HepG2 (cell line): Measurements from ENCODE around the gene SEC14L5. TPM values are rescaled to one million over a fixed set of nuclear protein-coding genes. Genes with fewer than 3 reads are reported as not detected.
A peak's percentile ranks its signal among the peaks of the same experiment; 100 is the strongest.

Source experiments
- FOXO4 ChIP-seq: sonication (generic); formaldehyde crosslinking; conservative IDR thresholded peaks from 2 replicates; pipeline ENCODE4 v1.8.1; 2023; ENCODE audit warnings: missing genetic modification reagents
- ISL2 ChIP-seq: sonication (generic); formaldehyde crosslinking; IDR thresholded peaks from 2 replicates; pipeline ENCODE4 v1.5.0; 2020; ENCODE audit warnings: missing genetic modification reagents
- JARID2 ChIP-seq: sonication (generic); formaldehyde crosslinking; IDR thresholded peaks from 2 replicates; pipeline ENCODE4 v1.8.1; 2023; ENCODE audit warnings: missing genetic modification reagents, inconsistent platforms; ENCODE audit not compliant: insufficient replicate concordance
- KLF9 ChIP-seq: IDR thresholded peaks from 2 replicates; pipeline ENCODE4 v1.6.1; 2016; ENCODE audit warnings: low read depth
- MAFK ChIP-seq, 2 experiments: IDR thresholded peaks in 1 of 2; conservative IDR thresholded peaks in 1 of 2; 2 replicates each; pipeline ENCODE4 v1.6.1; 2011; ENCODE audit warnings: improper control_type of control experiment in 2 of 2, low read length in 2 of 2
- PBX3 ChIP-seq: sonication (generic); formaldehyde crosslinking; IDR thresholded peaks from 2 replicates; pipeline ENCODE4 v1.8.1; 2023; ENCODE audit warnings: missing genetic modification reagents, inconsistent platforms, borderline replicate concordance
- REPIN1 ChIP-seq: sonication (generic); formaldehyde crosslinking; IDR thresholded peaks from 2 replicates; pipeline ENCODE4 v1.8.0; 2022; ENCODE audit warnings: missing genetic modification reagents, low read depth, mild to moderate bottlenecking, borderline replicate concordance
- SNAPC2 ChIP-seq: sonication (generic); formaldehyde crosslinking; IDR thresholded peaks from 2 replicates; pipeline ENCODE4 v1.8.1; 2022; ENCODE audit warnings: mild to moderate bottlenecking, missing genetic modification reagents
- ZBTB14 ChIP-seq: sonication (generic); formaldehyde crosslinking; IDR thresholded peaks from 2 replicates; pipeline ENCODE4 v1.4.0; 2020; ENCODE audit warnings: missing genetic modification reagents
- ZFP37 ChIP-seq: sonication (generic); formaldehyde crosslinking; IDR thresholded peaks from 2 replicates; pipeline ENCODE4 v1.4.0; 2020; ENCODE audit warnings: missing genetic modification reagents, borderline replicate concordance
- ZFP91 ChIP-seq: sonication (generic); formaldehyde crosslinking; IDR thresholded peaks from 2 replicates; pipeline ENCODE4 v1.9.0; 2022; ENCODE audit warnings: missing genetic modification reagents, mild to moderate bottlenecking, borderline replicate concordance
- ZNF224 ChIP-seq: sonication (generic); formaldehyde crosslinking; IDR thresholded peaks from 2 replicates; pipeline ENCODE4 v1.5.0; 2020; ENCODE audit warnings: mild to moderate bottlenecking, missing genetic modification reagents
- ZNF296 ChIP-seq: sonication (generic); formaldehyde crosslinking; conservative IDR thresholded peaks from 2 replicates; pipeline ENCODE4 v1.5.0; 2020; ENCODE audit warnings: mild to moderate bottlenecking, missing genetic modification reagents
- ZNF563 ChIP-seq: sonication (generic); formaldehyde crosslinking; IDR thresholded peaks from 2 replicates; pipeline ENCODE4 v1.8.0; 2022; ENCODE audit warnings: mild to moderate bottlenecking, moderate library complexity, missing genetic modification reagents
- ZNF570 ChIP-seq: sonication (generic); formaldehyde crosslinking; IDR thresholded peaks from 2 replicates; pipeline ENCODE4 v1.4.0; 2020; ENCODE audit warnings: mild to moderate bottlenecking, missing genetic modification reagents, borderline replicate concordance
- ZNF576 ChIP-seq: sonication (generic); formaldehyde crosslinking; IDR thresholded peaks from 2 replicates; pipeline ENCODE4 v1.4.0; 2020; ENCODE audit warnings: mild to moderate bottlenecking, missing genetic modification reagents
- ZNF589 ChIP-seq: sonication (generic); formaldehyde crosslinking; conservative IDR thresholded peaks from 2 replicates; pipeline ENCODE4 v1.8.0; 2022; ENCODE audit warnings: mild to moderate bottlenecking, moderate library complexity, missing genetic modification reagents
- ZNF687 ChIP-seq: sonication (generic); formaldehyde crosslinking; IDR thresholded peaks from 2 replicates; pipeline ENCODE4 v1.5.1; 2020; ENCODE audit warnings: mild to moderate bottlenecking, missing genetic modification reagents, moderate library complexity
- polyA plus RNA-seq, 8 experiments: library from polyadenylated mRNA; depleted of rRNA in 3 of 8; stranded (reverse) in 7 of 8; unstranded in 1 of 8; fragments of >200 nt; fragmentation: Illumina TruSeq in 4 of 8; extraction: Trizol in 4 of 8; gene quantifications; 2 replicates each; pipeline versions ENCODE4 v1.2.1 to v1.2.3, GENCODE V29; 2011 to 2016; ENCODE audit warnings: low read depth in 4 of 8, missing spikeins in 1 of 8, mixed read lengths in 1 of 8; ENCODE audit not compliant: insufficient read depth in 1 of 8
- total RNA-seq, 5 experiments: library from RNA; depleted of rRNA; stranded (reverse); fragments of >200 nt; fragmentation: Illumina TruSeq; extraction: Trizol; gene quantifications; 2 replicates each; pipeline ENCODE4 v1.2.3, GENCODE V29; 2016; ENCODE audit warnings: low read depth in 1 of 5

Gene SEC14L5
- total and polyA plus RNA-seq, 2 of the 13 experiments (the other 11 are each of a cell fraction or from before 2014, with no cell fraction given) = 0.40 to 0.42 TPM

GRCh38 chr16:4936991-4937781 lies 20.9 kb upstream of the SEC14L5 start, which contains the start of gene PPL (continued):
- TF ChIP-seq ZFP91 (CRISPR knock-in tag) = peak; percentile 60
- peak; percentile 61; the same call in 1 of the 2 replicates for TF ChIP-seq ZNF224 (CRISPR knock-in tag)
- TF ChIP-seq PBX3 (CRISPR knock-in tag) = no peak
- no peak for TF ChIP-seq FOXO4 (CRISPR knock-in tag)
- TF ChIP-seq ZNF576 (CRISPR knock-in tag) = no peak
- TF ChIP-seq ZNF589 (CRISPR knock-in tag) = no peak
- TF ChIP-seq ZBTB14 (CRISPR knock-in tag) = no peak; the same call in 1 of the 2 replicates
- 0 out of 2 replicates have a peak, but pooled peaks have one; percentile 16 for TF ChIP-seq ISL2 (CRISPR knock-in tag)
- TF ChIP-seq ZNF296 = no peak; the same call in 1 of the 2 replicates
- no peak for TF ChIP-seq JARID2 (CRISPR knock-in tag)
- no peak for TF ChIP-seq ZNF570 (CRISPR knock-in tag)
- no peak for TF ChIP-seq MAFK (conservative IDR thresholded peaks at IDR 0.05 in 1 of 2, IDR thresholded peaks at IDR 0.05 in 1 of 2; ENCODE audit: low read length in 2 of 2)
- TF ChIP-seq ZFP37 (CRISPR knock-in tag) = no peak
- TF ChIP-seq ZNF687 (CRISPR knock-in tag) = peak; percentile 93
- no peak for TF ChIP-seq KLF9
- TF ChIP-seq ZNF563 (CRISPR knock-in tag) = no peak; the same call in none of the 2 replicates
- no peak for TF ChIP-seq SNAPC2 (CRISPR knock-in tag)
- 0 out of 2 replicates have a peak, but pooled peaks have one; percentile 29 for TF ChIP-seq REPIN1 (CRISPR knock-in tag)
